HUES6 (cell line): ENCODE results near the gene MKLN1.

Source experiments
- H3K27ac ChIP-seq: 2 replicates; pipeline ENCODE4 v1.7.0; 2013; ENCODE audit warnings: low read depth, mild to moderate bottlenecking, low read length, inconsistent platforms
- H3K27me3 ChIP-seq: 2 replicates; pipeline ENCODE4 v1.6.1; 2013; ENCODE audit warnings: low read length; ENCODE audit not compliant: control insufficient read depth, insufficient read depth
- H3K36me3 ChIP-seq: 2 replicates; pipeline ENCODE4 v1.6.1; 2013; ENCODE audit warnings: low read length; ENCODE audit not compliant: control insufficient read depth, insufficient read depth
- H3K4me1 ChIP-seq: 2 replicates; pipeline ENCODE4 v1.6.1; 2013; ENCODE audit warnings: low read length; ENCODE audit not compliant: control insufficient read depth, insufficient read depth
- H3K4me3 ChIP-seq: 2 replicates; pipeline ENCODE4 v1.5.1; 2013; ENCODE audit warnings: low read depth, low read length
- H3K9ac ChIP-seq: one replicate; pipeline ENCODE4 v1.6.1; 2013; ENCODE audit warnings: mild to moderate bottlenecking, low read length
- H3K9me3 ChIP-seq: 2 replicates; pipeline ENCODE4 v1.6.1; 2013; ENCODE audit warnings: low read depth, low read length; ENCODE audit not compliant: control insufficient read depth, insufficient read depth

The MKLN1 gene

GRCh38 chr7:131372554-131372953, 44.9 kb downstream of the MKLN1 start:
- peaks cover 35% of the 10 kb centered on the region for H3K4me1 ChIP-seq
- H3K27me3 ChIP-seq, result no peaks in the 10 kb centered on the region
- no peak overlapping the region for H3K9ac ChIP-seq
- no peak overlapping the region for H3K27ac ChIP-seq
- H3K4me3 ChIP-seq, result no peak overlapping the region
- no peaks in the 10 kb centered on the region for H3K36me3 ChIP-seq
- no peaks in the 10 kb centered on the region for H3K9me3 ChIP-seq

GRCh38 chr7:131374821-131375220, 47.1 kb downstream of the MKLN1 start:
- Histone ChIP-seq H3K9me3 (no peaks in the 10 kb centered on the region), H3K27ac (no peak overlapping the region), H3K9ac (no peak overlapping the region), H3K27me3 (no peaks in the 10 kb centered on the region), H3K36me3 (no peaks in the 10 kb centered on the region), H3K4me3 (no peak overlapping the region), H3K4me1 (peaks cover 26% of the 10 kb centered on the region)

DNA sequence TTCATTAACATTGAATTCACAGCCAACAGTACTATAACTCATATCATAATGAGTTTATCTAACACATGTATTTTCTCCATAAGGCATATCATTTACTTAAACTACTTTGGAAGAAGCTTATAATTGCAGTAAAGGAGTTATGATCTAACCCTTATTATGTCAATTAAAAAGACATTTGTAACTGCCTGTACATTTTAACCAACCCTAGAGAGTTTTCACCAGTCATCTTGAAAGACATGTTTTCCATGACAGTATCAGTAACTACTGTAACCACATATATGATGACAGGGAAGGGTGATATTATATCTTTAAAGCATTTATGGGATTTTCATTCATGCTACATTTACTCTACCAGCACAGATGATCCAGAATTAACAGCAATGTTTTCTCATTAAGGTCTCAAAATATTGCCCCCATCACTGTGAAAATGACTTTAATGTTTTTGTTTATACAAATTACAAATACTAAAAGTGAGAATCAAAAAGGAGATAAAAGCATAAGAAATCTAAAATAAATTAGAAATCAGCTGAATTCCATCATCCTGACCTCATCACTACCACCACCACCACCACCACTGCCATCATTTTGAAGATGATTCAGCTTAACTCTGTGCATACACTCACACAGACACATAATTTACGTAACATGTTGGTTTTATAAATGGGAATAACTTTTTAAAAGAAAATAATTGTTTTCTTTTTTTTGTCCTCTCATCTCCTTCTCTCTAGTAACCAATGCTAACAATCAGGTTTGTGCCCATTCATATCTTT, 53.6 kb downstream of the MKLN1 start:
- peaks cover 4% of the 10 kb centered on the region; the same call in 1 of the 2 replicates for H3K4me1 ChIP-seq
- no peaks in the 10 kb centered on the region for H3K9me3 ChIP-seq
- H3K36me3 ChIP-seq, result no peaks in the 10 kb centered on the region
- H3K27me3 ChIP-seq, result no peaks in the 10 kb centered on the region
- no peak overlapping the region for H3K27ac ChIP-seq
- H3K9ac ChIP-seq, result no peak overlapping the region
- H3K4me3 ChIP-seq, result no peak overlapping the region

DNA sequence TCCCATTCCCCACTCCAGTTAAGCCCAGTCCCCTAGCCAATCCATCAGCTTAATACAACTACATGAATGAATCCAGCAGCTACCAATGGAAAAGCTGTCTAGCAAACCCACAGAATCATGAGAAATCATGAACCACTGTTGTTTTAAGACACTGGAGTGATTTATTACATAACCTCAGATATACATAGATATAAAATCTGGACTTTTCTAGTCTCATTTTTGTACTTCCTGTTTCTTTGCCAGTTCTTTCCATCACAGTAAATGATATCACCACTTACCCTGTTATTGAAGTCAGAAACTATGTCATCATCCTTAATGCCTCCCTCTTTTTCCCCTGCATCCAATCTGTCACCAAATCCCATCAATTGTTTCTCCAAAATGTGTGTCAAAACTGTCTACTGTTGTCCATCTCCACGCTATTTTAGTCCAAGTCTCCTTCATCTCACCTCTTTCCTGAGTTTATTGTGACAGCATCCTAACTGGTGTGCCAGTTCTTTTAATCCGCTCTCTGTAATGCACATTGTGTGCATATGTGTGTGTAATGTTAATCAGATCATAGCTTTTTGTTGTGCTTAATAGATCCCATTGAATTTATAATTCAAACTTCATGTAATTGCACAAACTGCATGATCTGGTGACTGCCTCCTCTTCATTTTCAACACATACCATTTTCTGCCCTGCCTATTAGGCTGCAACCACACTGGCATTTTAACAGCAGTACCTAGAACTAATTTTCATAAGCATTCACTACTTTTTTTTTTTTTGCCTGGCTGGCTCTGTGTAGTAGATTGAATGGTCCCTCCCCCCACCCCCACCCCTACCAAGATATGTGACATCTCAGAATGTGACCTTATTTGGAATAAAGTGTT, 56.0 kb downstream of the MKLN1 start:
- Histone ChIP-seq H3K36me3 (no peaks in the 10 kb centered on the region), H3K4me1 (peaks cover 4% of the 10 kb centered on the region; the same call in 1 of the 2 replicates), H3K4me3 (no peak overlapping the region), H3K27ac (0 out of 2 replicates have a peak overlapping the region, but pooled peaks have one; percentile 25), H3K9me3 (no peaks in the 10 kb centered on the region), H3K27me3 (no peaks in the 10 kb centered on the region), H3K9ac (no peak overlapping the region)

DNA sequence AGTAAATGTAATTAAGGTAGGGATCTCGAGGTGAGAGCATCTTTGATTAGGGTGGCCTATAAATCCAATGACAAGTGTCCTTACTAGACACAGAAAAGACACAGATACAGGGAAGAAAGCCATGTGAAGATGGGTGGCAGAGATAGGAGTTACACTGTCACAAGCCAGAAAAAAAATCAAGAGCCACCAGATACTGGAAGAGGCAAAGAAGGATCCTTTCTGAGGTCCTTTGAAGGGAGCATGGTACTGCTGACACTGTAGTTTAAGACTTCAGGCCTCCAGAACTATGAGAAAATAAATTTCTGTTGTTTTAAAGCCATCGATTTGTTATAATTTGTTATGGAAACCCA, 56.6 kb downstream of the MKLN1 start:
- Histone ChIP-seq H3K27ac (no peak overlapping the region), H3K4me3 (no peak overlapping the region), H3K9ac (no peak overlapping the region), H3K36me3 (no peaks in the 10 kb centered on the region; the same call in 1 of the 2 replicates), H3K4me1 (peaks cover 4% of the 10 kb centered on the region; the same call in 1 of the 2 replicates), H3K9me3 (no peaks in the 10 kb centered on the region), H3K27me3 (no peaks in the 10 kb centered on the region)

DNA sequence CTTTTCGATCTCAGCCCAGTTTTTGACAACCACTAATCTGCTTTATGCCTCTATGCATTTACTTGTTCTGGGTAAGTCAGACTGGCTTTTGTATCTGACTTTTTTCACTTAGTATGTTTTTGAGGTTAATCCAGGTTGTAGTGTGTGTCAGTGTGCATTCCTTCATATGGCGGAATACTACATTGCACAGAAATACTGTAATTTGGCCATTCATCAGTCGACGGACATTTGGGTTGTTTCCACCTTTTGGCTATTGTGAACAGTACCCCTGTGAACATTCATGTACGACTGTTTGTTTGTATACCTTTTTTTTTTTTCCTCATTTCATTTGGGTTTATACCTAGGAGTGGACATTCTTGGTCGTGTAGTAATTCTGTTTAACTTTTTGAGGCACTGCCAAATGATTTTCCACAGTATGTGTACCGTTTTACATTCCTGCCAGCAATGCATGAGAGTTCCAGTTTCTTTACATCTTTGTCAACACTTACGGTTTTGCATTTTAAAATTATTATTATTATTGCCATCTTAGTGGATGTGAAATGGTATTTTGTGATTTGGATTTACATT, 57.4 kb downstream of the MKLN1 start:
- no peaks in the 10 kb centered on the region; the same call in 1 of the 2 replicates for H3K36me3 ChIP-seq
- no peak overlapping the region for H3K4me3 ChIP-seq
- no peak overlapping the region for H3K9ac ChIP-seq
- H3K27ac ChIP-seq, result no peak overlapping the region
- peaks cover 4% of the 10 kb centered on the region; the same call in 1 of the 2 replicates for H3K4me1 ChIP-seq
- no peaks in the 10 kb centered on the region for H3K27me3 ChIP-seq
- H3K9me3 ChIP-seq, result no peaks in the 10 kb centered on the region

DNA sequence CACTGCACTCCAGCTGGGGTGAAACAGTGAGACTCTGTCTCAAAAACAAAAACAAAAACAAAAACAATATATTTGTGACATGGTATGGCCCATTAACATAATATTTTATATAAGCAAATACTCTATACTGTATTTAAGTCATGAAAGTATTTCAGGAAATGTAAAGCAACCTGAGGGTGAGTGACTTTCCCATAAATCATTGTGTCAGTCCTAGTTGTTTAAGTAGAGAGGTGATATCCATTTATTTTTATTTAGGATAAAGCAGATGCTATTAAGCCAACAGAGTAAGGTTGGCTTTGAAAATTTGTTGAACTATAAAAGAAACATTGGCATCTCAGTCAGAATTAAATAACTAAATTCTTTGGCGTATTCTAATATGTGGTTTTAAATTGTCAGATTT, 60.5 kb downstream of the MKLN1 start:
- H3K4me3 ChIP-seq, result no peak overlapping the region
- H3K4me1 ChIP-seq, result peaks cover 13% of the 10 kb centered on the region
- no peaks in the 10 kb centered on the region for H3K27me3 ChIP-seq
- no peak overlapping the region for H3K27ac ChIP-seq
- no peaks in the 10 kb centered on the region; the same call in 1 of the 2 replicates for H3K36me3 ChIP-seq
- no peak overlapping the region for H3K9ac ChIP-seq
- no peaks in the 10 kb centered on the region for H3K9me3 ChIP-seq

DNA sequence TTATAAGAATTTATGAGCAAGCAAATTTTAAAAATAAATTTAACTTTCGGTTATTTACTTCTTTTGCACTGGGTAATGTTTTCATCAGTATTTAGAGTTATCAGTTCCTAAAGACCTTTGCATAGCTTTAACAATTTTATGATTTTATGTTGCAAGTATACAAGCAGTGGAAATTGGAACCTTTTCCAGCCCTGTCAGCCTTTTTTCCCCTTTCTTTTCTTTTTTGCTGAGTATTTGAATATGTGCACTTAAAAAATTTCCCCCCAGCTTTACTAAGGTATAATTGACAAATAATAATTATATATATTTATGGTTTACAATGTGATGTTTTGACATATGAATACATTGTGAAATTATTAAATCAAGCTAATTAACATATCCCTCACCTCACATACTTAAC, 62.6 kb downstream of the MKLN1 start:
- no peak overlapping the region for H3K9ac ChIP-seq
- H3K27me3 ChIP-seq, result no peaks in the 10 kb centered on the region
- no peaks in the 10 kb centered on the region for H3K9me3 ChIP-seq
- no peaks in the 10 kb centered on the region; the same call in 1 of the 2 replicates for H3K36me3 ChIP-seq
- no peak overlapping the region for H3K4me3 ChIP-seq
- H3K27ac ChIP-seq, result no peak overlapping the region
- H3K4me1 ChIP-seq, result peaks cover 9% of the 10 kb centered on the region

- no peaks in the 10 kb centered on the region for H3K9me3 ChIP-seq
- H3K36me3 ChIP-seq, result no peaks in the 10 kb centered on the region; the same call in 1 of the 2 replicates
- no peak overlapping the region for H3K9ac ChIP-seq
- H3K27ac ChIP-seq, result no peak overlapping the region
- no peak overlapping the region for H3K4me3 ChIP-seq
- H3K27me3 ChIP-seq, result no peaks in the 10 kb centered on the region
- H3K4me1 ChIP-seq, result peaks cover 9% of the 10 kb centered on the region
Observed at GRCh38 chr7:131391145-131391544, 63.5 kb downstream of the MKLN1 start.

- H3K36me3 ChIP-seq, result peaks cover 34% of the 10 kb centered on the region
- no peaks in the 10 kb centered on the region for H3K27me3 ChIP-seq
- H3K9me3 ChIP-seq, result peaks cover 18% of the 10 kb centered on the region
- H3K4me3 ChIP-seq, result no peak overlapping the region
- H3K9ac ChIP-seq, result no peak overlapping the region
- no peaks in the 10 kb centered on the region for H3K4me1 ChIP-seq
- H3K27ac ChIP-seq, result no peak overlapping the region
Observed at GRCh38 chr7:131400681-131401176, 73.1 kb downstream of the MKLN1 start.
